D721Med (cell line): ENCODE results near the gene ADGRB2.

Experiments
- DNase-seq: peaks from one replicate; pipeline ENCODE4 v3.0.0; 2011; ENCODE audit warnings: low spot score; ENCODE audit not compliant: insufficient read length
- FAIRE-seq: peaks from 2 replicates; lab custom pipeline; 2011; peaks lifted over from hg19 to GRCh38; lab: Jason Lieb, UNC
- TF ChIP-seq, protein P1 (sequence below): IDR thresholded peaks from 2 replicates; pipeline ENCODE4 v1.5.1; 2012; ENCODE audit warnings: mild to moderate bottlenecking, control low read depth; ENCODE audit not compliant: insufficient read depth; ENCODE audit errors: missing control alignments

ADGRB2 gene

DNA sequence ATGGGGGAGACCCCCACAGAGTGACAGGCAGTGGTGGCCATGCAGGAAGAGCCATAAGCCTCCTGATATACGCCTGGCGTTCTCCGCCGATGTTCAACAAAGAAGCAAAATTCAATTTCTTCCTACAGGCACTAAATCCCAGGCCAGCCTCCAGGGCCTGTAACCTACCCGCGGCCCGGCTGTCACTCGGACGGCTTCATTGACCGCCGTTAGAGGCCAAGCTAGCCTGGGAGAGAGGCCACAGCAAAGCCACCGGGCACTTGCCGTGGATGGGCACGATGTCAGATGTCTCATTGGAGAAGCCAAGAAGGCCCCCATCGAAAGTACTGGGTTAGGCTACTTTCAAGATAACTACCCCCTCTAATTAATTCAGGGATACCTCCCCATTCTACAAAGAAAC, 9.7 kb downstream of the ADGRB2 start:
- DNase-seq (no peak), FAIRE-seq (no peak)
- TF ChIP-seq, protein P1, sequence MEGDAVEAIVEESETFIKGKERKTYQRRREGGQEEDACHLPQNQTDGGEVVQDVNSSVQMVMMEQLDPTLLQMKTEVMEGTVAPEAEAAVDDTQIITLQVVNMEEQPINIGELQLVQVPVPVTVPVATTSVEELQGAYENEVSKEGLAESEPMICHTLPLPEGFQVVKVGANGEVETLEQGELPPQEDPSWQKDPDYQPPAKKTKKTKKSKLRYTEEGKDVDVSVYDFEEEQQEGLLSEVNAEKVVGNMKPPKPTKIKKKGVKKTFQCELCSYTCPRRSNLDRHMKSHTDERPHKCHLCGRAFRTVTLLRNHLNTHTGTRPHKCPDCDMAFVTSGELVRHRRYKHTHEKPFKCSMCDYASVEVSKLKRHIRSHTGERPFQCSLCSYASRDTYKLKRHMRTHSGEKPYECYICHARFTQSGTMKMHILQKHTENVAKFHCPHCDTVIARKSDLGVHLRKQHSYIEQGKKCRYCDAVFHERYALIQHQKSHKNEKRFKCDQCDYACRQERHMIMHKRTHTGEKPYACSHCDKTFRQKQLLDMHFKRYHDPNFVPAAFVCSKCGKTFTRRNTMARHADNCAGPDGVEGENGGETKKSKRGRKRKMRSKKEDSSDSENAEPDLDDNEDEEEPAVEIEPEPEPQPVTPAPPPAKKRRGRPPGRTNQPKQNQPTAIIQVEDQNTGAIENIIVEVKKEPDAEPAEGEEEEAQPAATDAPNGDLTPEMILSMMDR: no peak

- no peak for FAIRE-seq
- TF ChIP-seq, protein P1: no peak
- no peak for DNase-seq
Measured at GRCh38 chr1:31753707-31754349, 10.3 kb downstream of the ADGRB2 start.

- no peak for FAIRE-seq
- TF ChIP-seq, protein P1: no peak
Measured at GRCh38 chr1:31752952-31753475, 11.1 kb downstream of the ADGRB2 start.

GRCh38 chr1:31752258-31752657, 11.9 kb downstream of the ADGRB2 start:
- FAIRE-seq (no peak), DNase-seq (no peak)
- TF ChIP-seq, protein P1: no peak

More at GRCh38 chr1:31752952-31753475, 11.1 kb downstream of the ADGRB2 start:
- no peak for DNase-seq

DNA sequence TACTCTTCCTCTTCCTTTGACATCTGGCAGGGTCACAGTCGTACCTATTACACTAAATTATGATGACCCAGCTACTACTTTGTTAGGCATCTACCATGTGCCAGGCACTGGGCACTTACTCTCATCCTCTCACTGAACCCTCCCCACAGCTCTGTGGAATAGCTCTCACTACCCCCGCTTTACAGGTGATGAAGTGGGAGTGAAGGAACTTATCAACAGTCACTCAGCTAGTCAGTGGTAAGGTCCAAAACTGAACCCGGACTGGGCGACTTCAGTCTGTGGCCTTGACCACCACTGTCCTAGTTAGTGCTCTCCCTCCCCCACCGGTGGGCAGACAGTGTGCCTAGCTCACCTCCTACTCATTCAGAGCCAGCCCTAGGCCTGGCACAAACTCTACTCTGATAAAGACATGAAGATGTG, 12.3 kb downstream of the ADGRB2 start:
- FAIRE-seq (no peak), DNase-seq (no peak)
- TF ChIP-seq, protein P1: no peak

- FAIRE-seq (no peak), DNase-seq (no peak)
- TF ChIP-seq, protein P1: no peak
Measured at GRCh38 chr1:31750858-31751510, 13.2 kb downstream of the ADGRB2 start.
